Kidney (tissue), 14 donors: ENCODE results near the gene JADE1. TPM values are rescaled to one million over a fixed set of nuclear protein-coding genes. Genes with fewer than 3 reads are reported as not detected.

Source experiments
- DNase-seq, 5 donors: peaks; one replicate each; pipeline ENCODE4 v3.0.0-alpha.2; 2013 to 2020
- FAIRE-seq: peaks from 2 replicates; lab custom pipeline; 2012; peaks lifted over from hg19 to GRCh38; lab: Jason Lieb, UNC
- H3K27ac ChIP-seq, 2 donors: one replicate each; pipeline ENCODE4 v1.7.0; 2013; ENCODE audit warnings: low read depth in 2 of 2, low read length in 2 of 2, inconsistent platforms in 1 of 2
- H3K27me3 ChIP-seq: one replicate; pipeline ENCODE4 v1.7.1; 2013; ENCODE audit warnings: low read length, inconsistent platforms; ENCODE audit not compliant: control insufficient read depth, insufficient read depth
- H3K36me3 ChIP-seq, 3 donors: one replicate each; pipeline versions ENCODE4 v1.7.0 to v1.7.1; 2013; ENCODE audit warnings: low read length in 3 of 3, control low read depth in 1 of 3, inconsistent platforms in 1 of 3; ENCODE audit not compliant: insufficient read depth in 3 of 3, control insufficient read depth in 2 of 3
- H3K4me1 ChIP-seq, 3 donors: one replicate each; pipeline versions ENCODE4 v1.7.0 to v1.7.1; 2013; ENCODE audit warnings: low read length in 3 of 3, inconsistent platforms in 1 of 3, low read depth in 1 of 3; ENCODE audit not compliant: control insufficient read depth in 2 of 3, insufficient read depth in 2 of 3
- H3K4me3 ChIP-seq, 3 donors: one replicate each; pipeline versions ENCODE4 v1.7.0 to v1.8.1; 2013; ENCODE audit warnings: low read length in 3 of 3, control low read depth in 1 of 3, inconsistent platforms in 1 of 3
- H3K9ac ChIP-seq, 3 donors: one replicate each; pipeline versions ENCODE4 v1.7.0 to v1.7.1; 2013; ENCODE audit warnings: low read length in 3 of 3, control low read depth in 1 of 3, inconsistent platforms in 1 of 3
- H3K9me3 ChIP-seq, 3 donors: one replicate each; pipeline versions ENCODE4 v1.7.0 to v1.7.1; 2013; ENCODE audit warnings: low read length in 3 of 3, control low read depth in 1 of 3, inconsistent platforms in 1 of 3; ENCODE audit not compliant: control insufficient read depth in 2 of 3, insufficient read depth in 1 of 3
- intact Hi-C: fragments of 100-400 bp; cut with DNase I; formaldehyde crosslinking; loops from one replicate; pipeline ENCODE4 v1.11.1; 2022
- polyA plus RNA-seq: library from polyadenylated mRNA; stranded (reverse); fragments of 350-450 nt; fragmentation: Illumina TruSeq; extraction: RNeasy Lipid Tissue Mini Kit (QIAGEN cat#74804); gene quantifications from one replicate; pipeline ENCODE4 v1.2.3, GENCODE V29; 2014; ENCODE audit warnings: low read depth, low replicate concordance; ENCODE audit not compliant: insufficient read depth
- total RNA-seq: library from RNA; stranded (reverse); fragmentation: NEBNext Ultra II Directional; extraction: Animal tissue kit (Norgen Biotek cat#: 25700); gene quantifications from one replicate; pipeline ENCODE4 v1.2.1, GENCODE V29; 2021
- TF ChIP-seq, protein P1 (sequence below): IDR thresholded peaks from 3 replicates; pipeline ENCODE4 v1.5.1; 2012; ENCODE audit warnings: mild to moderate bottlenecking, moderate library complexity, borderline replicate concordance; ENCODE audit not compliant: insufficient read depth; ENCODE audit errors: extremely low read depth
- donor health status: control.
- donor health status: control.
- donor health status: control.
- donor health status: control.
- donor health status: control.
- donor health status: DM: yes; HTN: yes; CAD: no.
- donor health status: Normal renal cell carcinoma (clear cell type).

Gene JADE1
- total and polyA plus RNA-seq, 2 donors from 2014 or later = 23.0 to 119 TPM

- Histone ChIP-seq H3K36me3 (no peaks in the 10 kb centered on the region), H3K4me3 (no peak overlapping the region), H3K27ac (no peak overlapping the region), H3K27me3 (no peaks in the 10 kb centered on the region), H3K9me3 (no peaks in the 10 kb centered on the region), H3K9ac (no peak overlapping the region), H3K4me1 (no peaks in the 10 kb centered on the region)
- DNase-seq (no peak), FAIRE-seq (no peak)
- TF ChIP-seq, protein P1, sequence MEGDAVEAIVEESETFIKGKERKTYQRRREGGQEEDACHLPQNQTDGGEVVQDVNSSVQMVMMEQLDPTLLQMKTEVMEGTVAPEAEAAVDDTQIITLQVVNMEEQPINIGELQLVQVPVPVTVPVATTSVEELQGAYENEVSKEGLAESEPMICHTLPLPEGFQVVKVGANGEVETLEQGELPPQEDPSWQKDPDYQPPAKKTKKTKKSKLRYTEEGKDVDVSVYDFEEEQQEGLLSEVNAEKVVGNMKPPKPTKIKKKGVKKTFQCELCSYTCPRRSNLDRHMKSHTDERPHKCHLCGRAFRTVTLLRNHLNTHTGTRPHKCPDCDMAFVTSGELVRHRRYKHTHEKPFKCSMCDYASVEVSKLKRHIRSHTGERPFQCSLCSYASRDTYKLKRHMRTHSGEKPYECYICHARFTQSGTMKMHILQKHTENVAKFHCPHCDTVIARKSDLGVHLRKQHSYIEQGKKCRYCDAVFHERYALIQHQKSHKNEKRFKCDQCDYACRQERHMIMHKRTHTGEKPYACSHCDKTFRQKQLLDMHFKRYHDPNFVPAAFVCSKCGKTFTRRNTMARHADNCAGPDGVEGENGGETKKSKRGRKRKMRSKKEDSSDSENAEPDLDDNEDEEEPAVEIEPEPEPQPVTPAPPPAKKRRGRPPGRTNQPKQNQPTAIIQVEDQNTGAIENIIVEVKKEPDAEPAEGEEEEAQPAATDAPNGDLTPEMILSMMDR = no peak
- intact Hi-C loops = no loop called here
Observed at GRCh38 chr4:128904821-128905220, 95.3 kb downstream of the JADE1 start.

GRCh38 chr4:128906581-128906980, 97.1 kb downstream of the JADE1 start:
- Histone ChIP-seq H3K9ac (no peak overlapping the region), H3K9me3 (no peaks in the 10 kb centered on the region), H3K4me3 (no peak overlapping the region), H3K36me3 (no peaks in the 10 kb centered on the region), H3K27me3 (no peaks in the 10 kb centered on the region), H3K27ac (no peak overlapping the region), H3K4me1 (no peaks in the 10 kb centered on the region)
- TF ChIP-seq, protein P1 = no peak
- FAIRE-seq (no peak), DNase-seq (no peak)
- intact Hi-C loops = no loop called here

DNA sequence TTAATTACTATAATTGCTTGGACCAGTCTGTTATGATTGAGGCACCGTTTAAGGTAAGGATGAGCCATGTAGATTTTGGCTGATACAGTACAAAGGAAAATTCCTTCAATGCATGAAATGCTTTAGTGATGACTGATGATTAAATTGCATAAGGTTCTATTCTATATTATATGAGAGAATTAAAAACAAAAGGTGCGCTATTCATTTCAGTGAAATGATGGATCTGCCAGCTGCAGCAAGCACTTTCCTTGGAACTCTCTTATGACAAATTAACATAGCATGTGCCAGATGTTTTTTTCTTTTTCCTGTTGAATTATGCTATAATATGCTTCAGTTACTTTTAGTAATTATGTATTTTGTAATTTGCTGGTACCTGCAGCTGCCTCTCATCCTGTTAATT, 98.5 kb downstream of the JADE1 start:
- FAIRE-seq = no peak
- Histone ChIP-seq H3K4me3 (no peak overlapping the region), H3K9ac (no peak overlapping the region), H3K9me3 (no peaks in the 10 kb centered on the region), H3K4me1 (no peaks in the 10 kb centered on the region), H3K36me3 (no peaks in the 10 kb centered on the region), H3K27me3 (no peaks in the 10 kb centered on the region), H3K27ac (no peak overlapping the region)
- TF ChIP-seq, protein P1 = no peak
- DNase-seq = no peak
- intact Hi-C loops = no loop called here

GRCh38 chr4:128908735-128909134, 99.2 kb downstream of the JADE1 start:
- TF ChIP-seq, protein P1 = no peak
- Histone ChIP-seq H3K27me3 (no peaks in the 10 kb centered on the region), H3K36me3 (no peaks in the 10 kb centered on the region), H3K27ac (no peak overlapping the region), H3K4me3 (no peak overlapping the region), H3K4me1 (no peaks in the 10 kb centered on the region), H3K9me3 (no peaks in the 10 kb centered on the region), H3K9ac (no peak overlapping the region)
- DNase-seq = no peak
- FAIRE-seq = no peak
- intact Hi-C loops = no loop called here
